Parathyroid adenoma (tissue), 2 donors: ENCODE measurements around the gene PBXIP1.

Experiments
- H2AFZ ChIP-seq: fragments of 300-600 bp; sonication (generic); one replicate; pipeline ENCODE4 v1.7.0; 2017; ENCODE audit warnings: antibody characterized with exemption, mild to moderate bottlenecking
- H3K27ac ChIP-seq: fragments of 300-600 bp; sonication (generic); one replicate; pipeline ENCODE4 v1.7.0; 2017
- H3K27me3 ChIP-seq: fragments of 300-600 bp; sonication (generic); one replicate; pipeline ENCODE4 v1.7.0; 2017; ENCODE audit warnings: low read length; ENCODE audit not compliant: control insufficient read depth, insufficient read depth
- H3K36me3 ChIP-seq: fragments of 300-600 bp; sonication (generic); one replicate; pipeline ENCODE4 v1.7.0; 2017; ENCODE audit warnings: low read length; ENCODE audit not compliant: control insufficient read depth, insufficient read depth
- H3K4me1 ChIP-seq: fragments of 300-600 bp; sonication (generic); one replicate; pipeline ENCODE4 v1.7.0; 2017; ENCODE audit warnings: control low read depth
- H3K4me2 ChIP-seq: fragments of 300-600 bp; sonication (generic); one replicate; pipeline ENCODE4 v1.7.0; 2017; ENCODE audit warnings: low read length
- H3K4me3 ChIP-seq: fragments of 300-600 bp; sonication (generic); one replicate; pipeline ENCODE4 v1.7.0; 2017; ENCODE audit warnings: low read depth, low read length
- H3K79me2 ChIP-seq: fragments of 300-600 bp; sonication (generic); one replicate; pipeline ENCODE4 v1.7.0; 2017; ENCODE audit warnings: control low read depth
- H3K9ac ChIP-seq: fragments of 300-600 bp; sonication (generic); one replicate; pipeline ENCODE4 v1.7.0; 2017; ENCODE audit warnings: mild to moderate bottlenecking
- H3K9me3 ChIP-seq: fragments of 300-600 bp; sonication (generic); one replicate; pipeline ENCODE4 v1.7.0; 2017; ENCODE audit warnings: low read length; ENCODE audit not compliant: control insufficient read depth
- CTCF ChIP-seq: fragments of 300-600 bp; sonication (generic); IDR thresholded peaks from one replicate; pipeline ENCODE4 v1.7.0; 2017; ENCODE audit warnings: antibody characterized with exemption, mild to moderate bottlenecking
- donor health status: primary hyperparathyroidism.

PBXIP1 gene

GRCh38 chr1:154964359-154964758 lies 8.5 kb upstream of the PBXIP1 start:
- Histone ChIP-seq H3K4me1 (peaks cover 4% of the 10 kb centered on the region), H3K9me3 (no peaks in the 10 kb centered on the region), H3K79me2 (no peaks in the 10 kb centered on the region), H3K4me3 (no peak overlapping the region), H3K9ac (no peak overlapping the region), H3K27me3 (no peaks in the 10 kb centered on the region), H3K4me2 (no peak overlapping the region), H3K27ac (no peak overlapping the region), H3K36me3 (no peaks in the 10 kb centered on the region), H2AFZ (no peak overlapping the region)
- TF ChIP-seq CTCF: no peak

- H3K4me2 ChIP-seq: peak overlapping the region; percentile 25
- no peak for TF ChIP-seq CTCF
- H3K27ac ChIP-seq: no peak overlapping the region
- no peaks in the 10 kb centered on the region for H3K36me3 ChIP-seq
- H2AFZ ChIP-seq: no peak overlapping the region
- H3K4me3 ChIP-seq: no peak overlapping the region
- H3K27me3 ChIP-seq: no peaks in the 10 kb centered on the region
- no peaks in the 10 kb centered on the region for H3K9me3 ChIP-seq
- peaks cover 8% of the 10 kb centered on the region for H3K4me1 ChIP-seq
- H3K9ac ChIP-seq: no peak overlapping the region
- no peaks in the 10 kb centered on the region for H3K79me2 ChIP-seq
Measured at GRCh38 chr1:154963643-154964042, 7.7 kb upstream of the PBXIP1 start.

- Histone ChIP-seq H3K27ac (no peak overlapping the region), H2AFZ (no peak overlapping the region), H3K9me3 (no peaks in the 10 kb centered on the region), H3K9ac (no peak overlapping the region), H3K4me1 (peaks cover 12% of the 10 kb centered on the region), H3K79me2 (no peaks in the 10 kb centered on the region), H3K36me3 (no peaks in the 10 kb centered on the region), H3K27me3 (no peaks in the 10 kb centered on the region), H3K4me3 (no peak overlapping the region), H3K4me2 (peak overlapping the region; percentile 97)
- TF ChIP-seq CTCF: no peak
Measured at GRCh38 chr1:154962795-154963330, 7.0 kb upstream of the PBXIP1 start.

- H3K9ac ChIP-seq: peak overlapping the region; percentile 73
- no peaks in the 10 kb centered on the region for H3K36me3 ChIP-seq
- no peak for TF ChIP-seq CTCF
- peaks cover 12% of the 10 kb centered on the region for H3K4me1 ChIP-seq
- no peaks in the 10 kb centered on the region for H3K9me3 ChIP-seq
- H3K4me2 ChIP-seq: peak overlapping the region; percentile 97
- peak overlapping the region; percentile 79 for H2AFZ ChIP-seq
- H3K79me2 ChIP-seq: no peaks in the 10 kb centered on the region
- H3K27me3 ChIP-seq: no peaks in the 10 kb centered on the region
- H3K4me3 ChIP-seq: peak overlapping the region; percentile 96
- peak overlapping the region; percentile 95 for H3K27ac ChIP-seq
Measured at GRCh38 chr1:154962156-154962749, 6.4 kb upstream of the PBXIP1 start.
